HG02571 (cell line): Measurements from ENCODE around the gene RAPH1.
"Not testable (repeated sequence)": the region's sequence is repeated elsewhere in the genome, so short reads cannot be mapped to it uniquely, and the experiment has no call there.

Experiments used
- ATAC-seq: cut with Tn5 transposase; IDR thresholded peaks from one replicate; pipeline ENCODE4 v1.9.1; 2021; ENCODE audit warnings: mild to moderate bottlenecking, moderate library complexity; ENCODE audit not compliant: unreplicated experiment

RAPH1 gene

DNA sequence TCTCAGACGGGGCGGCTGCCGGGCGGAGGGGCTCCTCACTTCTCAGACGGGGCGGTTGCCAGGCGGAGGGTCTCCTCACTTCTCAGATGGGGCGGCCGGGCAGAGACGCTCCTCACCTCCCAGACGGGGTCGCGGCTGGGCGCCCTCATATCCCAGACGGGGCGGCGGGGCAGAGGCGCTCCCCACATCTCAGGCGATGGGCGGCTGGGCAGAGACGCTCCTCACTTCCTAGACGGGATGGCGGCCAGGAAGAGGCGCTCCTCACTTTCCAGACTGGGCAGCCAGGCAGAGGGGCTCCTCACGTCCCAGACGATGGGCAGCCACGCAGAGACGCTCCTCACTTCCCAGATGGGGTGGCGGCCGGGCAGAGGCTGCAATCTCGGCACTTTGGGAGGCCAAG is 162.4 kb downstream of the RAPH1 start:
- ATAC-seq: not testable (repeated sequence)

DNA sequence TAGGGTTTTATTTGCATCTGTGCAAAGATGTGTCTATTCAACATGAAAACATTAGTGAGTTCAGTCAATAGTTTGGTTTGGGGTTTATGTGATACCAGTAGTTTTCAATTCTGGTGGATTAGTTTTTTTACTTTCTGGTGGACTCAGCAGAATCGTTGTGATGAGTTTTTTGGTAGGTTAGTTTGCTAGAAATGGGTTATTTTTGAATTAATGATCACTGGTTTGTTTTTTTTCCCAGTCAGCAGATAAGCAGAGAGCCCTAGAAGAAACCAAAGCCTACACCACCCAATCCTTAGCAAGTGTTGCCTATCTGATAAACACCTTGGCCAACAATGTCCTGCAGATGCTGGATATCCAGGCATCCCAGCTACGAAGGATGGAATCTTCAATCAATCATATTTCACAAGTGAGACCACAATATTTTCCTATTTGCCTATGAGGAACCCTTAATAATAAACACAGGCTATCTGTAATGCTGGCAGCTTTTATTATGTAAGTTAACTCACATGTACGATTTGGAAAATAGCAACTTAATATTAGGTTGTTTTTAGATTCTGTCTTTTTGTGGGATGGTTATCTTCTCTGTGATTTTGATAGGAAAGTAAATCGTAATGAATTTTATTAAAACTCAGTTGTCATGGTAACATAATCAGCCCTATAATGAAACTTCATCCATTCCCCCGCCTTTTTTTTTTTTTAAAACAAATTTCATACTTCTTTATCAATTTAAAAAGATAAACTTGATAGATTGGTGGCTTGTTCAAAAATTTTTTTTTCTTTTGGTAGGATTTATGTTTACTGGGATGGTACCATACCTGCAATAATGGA is 168.2 kb downstream of the RAPH1 start:
- ATAC-seq: no peak

DNA sequence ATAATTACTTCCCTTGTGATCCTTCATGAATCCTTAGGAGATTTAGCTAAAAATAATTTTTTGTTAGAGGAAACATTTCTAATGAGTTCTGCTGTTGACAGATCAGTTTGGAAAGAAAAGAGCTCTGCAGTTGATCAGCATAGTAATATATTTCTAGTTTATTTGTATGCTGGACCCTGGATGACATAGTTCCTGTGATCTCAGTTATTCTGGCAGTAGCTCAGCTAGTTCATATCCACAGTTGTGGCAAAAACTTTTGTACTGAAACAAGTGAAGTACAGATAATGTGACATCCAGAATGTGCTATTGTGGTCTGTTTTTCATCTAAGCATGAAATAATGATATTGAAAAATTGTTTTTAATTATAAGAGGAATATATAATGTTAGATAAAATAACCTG is 173.2 kb downstream of the RAPH1 start:
- ATAC-seq: no peak

DNA sequence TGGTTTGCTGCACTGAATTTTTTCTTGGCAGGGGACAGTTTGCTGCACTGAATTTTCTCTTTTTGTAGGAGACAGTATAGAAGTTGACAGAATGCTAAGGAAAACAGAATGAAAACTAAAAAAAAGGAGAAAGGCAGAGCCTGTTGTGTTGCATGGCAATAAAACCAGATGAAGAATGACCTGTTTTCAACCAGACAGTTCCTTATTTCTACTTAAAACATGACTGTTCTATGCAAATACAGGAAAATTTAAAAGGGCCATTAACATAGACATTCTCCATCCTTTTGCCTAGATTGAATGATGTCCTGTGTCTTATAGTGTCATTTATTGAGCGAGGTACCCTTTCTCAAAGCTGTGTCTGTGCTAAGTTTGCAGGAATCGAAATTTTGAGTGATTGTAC is 173.6 kb downstream of the RAPH1 start:
- no peak for ATAC-seq

DNA sequence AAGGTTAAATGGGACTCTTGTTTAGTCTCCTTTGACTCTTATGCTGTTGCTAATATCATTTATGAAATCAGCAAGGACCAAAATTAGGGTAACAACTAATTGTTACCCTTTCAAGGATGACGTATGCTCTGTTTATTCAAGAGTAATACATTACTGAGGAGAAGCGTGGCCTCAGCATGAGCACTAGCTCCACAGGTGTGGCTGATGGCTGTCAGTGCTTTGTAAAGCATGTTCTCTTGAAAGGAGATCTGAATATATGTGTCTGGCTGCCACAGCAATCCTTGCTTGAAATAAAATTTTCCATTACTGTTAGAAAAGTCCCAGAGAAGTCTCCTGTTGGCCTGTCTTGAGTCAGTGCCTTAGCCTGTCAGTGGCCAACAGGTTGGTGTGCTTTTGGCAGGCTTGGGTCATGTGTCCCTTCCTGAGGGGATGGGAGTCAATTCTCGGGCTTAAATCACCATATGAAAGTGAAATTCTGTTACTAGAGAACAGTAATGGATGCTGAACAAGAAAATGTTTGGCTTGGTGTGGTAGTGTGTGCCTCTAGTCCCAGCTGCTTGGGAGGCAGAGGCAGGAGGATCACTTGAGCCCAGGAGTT is 174.2 kb downstream of the RAPH1 start:
- no peak for ATAC-seq

DNA sequence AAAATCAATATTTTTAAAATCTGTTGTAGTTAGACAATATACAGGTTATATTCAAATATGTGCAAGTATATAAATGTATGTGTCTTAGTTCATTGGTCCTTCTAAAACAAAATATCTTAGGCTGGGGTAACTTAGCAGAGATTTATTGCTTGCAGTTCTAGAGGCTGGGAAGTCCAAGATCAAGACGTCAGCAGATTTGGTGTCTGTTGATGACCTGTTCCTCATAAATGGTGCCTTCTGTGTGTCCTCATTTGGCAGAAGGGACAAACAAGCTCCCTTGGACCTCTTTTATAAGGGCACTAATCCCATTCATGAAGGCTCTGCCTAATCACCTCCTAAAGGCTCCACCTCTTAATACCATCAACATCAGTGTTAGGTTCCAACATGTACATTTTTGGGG is 175.7 kb downstream of the RAPH1 start:
- no peak for ATAC-seq

DNA sequence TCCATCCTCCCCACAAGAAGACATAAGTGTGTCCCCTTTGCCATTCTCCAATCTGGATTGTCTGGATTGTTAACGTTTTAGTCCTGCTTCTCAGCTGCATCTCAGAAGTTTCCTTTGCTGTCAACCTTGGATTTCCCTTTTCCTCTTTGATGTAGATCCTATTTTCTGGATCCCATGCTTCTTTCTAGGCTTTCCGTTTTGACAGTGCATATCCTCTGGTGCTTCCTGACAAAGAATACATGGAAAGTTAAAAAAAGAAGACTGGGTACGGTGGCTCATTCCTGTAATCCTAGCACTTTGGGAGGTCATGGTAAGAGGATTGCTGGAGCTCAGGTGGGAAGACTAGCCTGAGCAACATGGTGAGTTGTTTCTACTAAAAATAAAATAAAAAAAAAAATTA is 180.1 kb downstream of the RAPH1 start:
- no peak for ATAC-seq

DNA sequence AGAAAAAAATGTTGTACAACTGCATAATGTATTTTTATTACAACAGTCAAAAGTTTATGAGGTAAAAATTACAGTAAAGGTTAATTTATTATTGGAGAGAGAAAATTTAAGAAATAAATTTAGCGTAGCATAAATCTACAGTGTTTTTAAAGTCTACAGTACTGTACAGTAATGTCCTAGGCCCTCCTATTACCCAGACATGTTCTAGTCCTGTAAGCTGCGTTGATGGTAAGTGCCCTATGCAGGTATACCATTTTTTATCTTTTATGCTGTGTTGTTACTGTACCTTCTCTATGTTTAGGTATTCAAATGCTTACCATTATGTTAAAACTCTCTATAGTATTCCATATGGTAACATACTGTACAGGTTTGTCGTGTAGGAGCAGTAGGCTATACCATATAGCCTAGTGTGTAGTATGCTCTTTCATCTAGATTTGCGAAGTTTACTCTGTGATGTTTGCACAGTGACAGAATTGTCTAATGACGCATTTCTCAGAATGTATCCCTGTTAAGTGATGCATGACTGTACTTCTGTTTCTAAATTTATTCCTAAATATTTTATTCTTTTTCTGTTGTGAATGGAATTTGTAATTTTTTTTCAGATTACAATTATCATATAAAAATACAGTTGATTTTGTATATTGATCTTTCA is 182.4 kb downstream of the RAPH1 start:
- ATAC-seq: no peak

DNA sequence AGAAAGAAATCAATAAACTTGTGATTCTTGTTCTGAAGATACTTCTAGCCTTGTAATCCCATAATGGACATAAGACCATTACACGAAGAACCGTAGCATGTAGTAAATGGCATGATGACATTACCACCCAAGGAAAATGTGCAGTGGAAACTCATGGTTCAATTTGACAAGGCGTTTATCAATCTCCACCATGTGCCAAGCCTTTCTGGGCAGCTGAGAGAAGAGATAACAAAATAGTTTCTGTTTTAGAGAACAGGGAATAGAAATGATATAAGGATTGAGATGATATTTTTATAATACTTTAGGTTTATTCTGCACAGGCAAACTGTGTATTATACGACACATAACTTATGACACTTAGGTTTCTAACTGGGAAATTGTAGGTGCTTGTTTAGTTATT is 187.7 kb downstream of the RAPH1 start:
- no peak for ATAC-seq

DNA sequence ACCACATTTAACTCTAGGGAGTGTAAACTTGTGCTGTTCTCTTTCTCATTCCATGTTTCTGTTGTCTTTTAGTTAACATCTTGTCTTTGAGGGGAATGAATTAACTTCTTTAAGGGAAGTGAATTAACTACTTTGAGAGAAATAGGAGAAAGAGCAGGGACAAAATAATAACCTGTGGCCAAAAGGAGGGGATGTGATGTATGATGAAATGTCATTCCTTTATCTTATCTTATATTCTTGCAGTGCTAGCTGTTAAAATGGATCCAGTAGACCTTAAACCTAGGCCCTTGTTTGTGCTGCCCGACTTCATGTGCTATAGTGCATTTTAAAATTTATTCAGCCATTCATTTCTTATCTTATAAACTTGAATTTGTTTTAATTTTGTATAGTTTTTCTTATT is 188.5 kb downstream of the RAPH1 start:
- ATAC-seq: no peak

DNA sequence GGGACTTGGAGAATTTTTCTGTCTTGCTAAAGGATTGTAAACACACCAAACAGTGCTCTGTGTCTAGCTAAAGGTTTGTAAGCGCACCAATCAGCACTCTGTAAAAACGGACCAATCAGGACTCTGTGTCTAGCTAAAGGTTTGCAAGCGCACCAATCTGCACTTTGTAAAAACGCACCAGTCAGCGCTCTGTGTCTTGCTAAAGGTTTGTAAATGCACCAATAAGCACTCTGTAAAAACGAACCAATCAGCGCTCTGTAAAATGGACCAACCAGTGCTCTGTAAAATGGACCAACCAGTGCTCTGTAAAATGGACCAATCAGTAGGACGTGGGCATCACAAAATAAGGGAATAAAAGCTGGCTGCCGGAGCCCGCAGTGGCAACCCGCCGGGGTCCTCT is 190.4 kb downstream of the RAPH1 start:
- ATAC-seq: no peak
